ENCODE results near the gene ACSL1.
"Not testable (repeated sequence)": the region's sequence is repeated elsewhere in the genome, so short reads cannot be mapped to it uniquely, and the experiment has no call there.

- TF ChIP-seq CTCF (conservative IDR thresholded peaks at IDR 0.05 in 1 of 2, IDR thresholded peaks at IDR 0.05 in 1 of 2; ENCODE audit: extremely low read depth in 1 of 2, insufficient read depth in 1 of 2, low read depth in 1 of 2, low read length in 2 of 2); EZH2 (IDR thresholded peaks at IDR 0.05; ENCODE audit: borderline replicate concordance, low read length): not testable (repeated sequence)
Measured at GRCh38 chr4:184739575-184739974, 86.2 kb downstream of the ACSL1 start.

Data from mammary epithelial cell (primary cell).